Lower leg skin (tissue), 3 donors: Measurements from ENCODE around the gene RASA2.

ENCODE experiments used
- CTCF ChIP-seq, 3 donors: fragments of 450-650 bp; IDR thresholded peaks; one replicate each; pipeline ENCODE4 v1.5.1; 2016; ENCODE audit warnings: antibody characterized with exemption in 3 of 3, mild to moderate bottlenecking in 3 of 3, moderate library complexity in 2 of 3
- POLR2A ChIP-seq, 2 donors: fragments of 450-650 bp; IDR thresholded peaks; one replicate each; pipeline ENCODE4 v1.6.1; 2016 to 2017; ENCODE audit warnings: antibody characterized with exemption in 2 of 2, mild to moderate bottlenecking in 1 of 2, moderate library complexity in 1 of 2

GRCh38 chr3:141618938-141619337, 132.1 kb downstream of the RASA2 start:
- TF ChIP-seq CTCF (IDR thresholded peaks at IDR 0.05) (no peak), POLR2A (IDR thresholded peaks at IDR 0.05) (no peak)
